DMS 273 (cell line): ENCODE measurements around the gene EPPIN.
"Not testable (repeated sequence)": the region's sequence is repeated elsewhere in the genome, so short reads cannot be mapped to it uniquely, and the experiment has no call there.

Experiments
- DNase-seq: peaks from one replicate; lab custom pipeline; 2025; ENCODE audit not compliant: unreplicated experiment; lab: John Stamatoyannopoulos, UW

The EPPIN gene

GRCh38 chr20:45547206-45547770 is at the start of gene EPPIN:
Gene EPPIN, minus strand, starts transcription at chr20:45547401. Its CDS starts 44 bp downstream, at chr20:45547357.
- no peak for DNase-seq

GRCh38 chr20:45595235-45595634 is 48.0 kb upstream of the EPPIN start:
- DNase-seq: no peak

- DNase-seq: no peak
Observed at GRCh38 chr20:45593498-45593897, 46.3 kb upstream of the EPPIN start.

GRCh38 chr20:45592574-45593189 is 45.5 kb upstream of the EPPIN start:
- DNase-seq: peak; percentile 82

GRCh38 chr20:45589725-45590124 is 42.5 kb upstream of the EPPIN start:
- DNase-seq: no peak

GRCh38 chr20:45588800-45589199 is 41.6 kb upstream of the EPPIN start:
- DNase-seq: no peak

GRCh38 chr20:45585986-45586385 is 38.8 kb upstream of the EPPIN start:
- DNase-seq: not testable (repeated sequence)

GRCh38 chr20:45584294-45584693 is 37.1 kb upstream of the EPPIN start:
- not testable (repeated sequence) for DNase-seq

- DNase-seq: no peak
Observed at GRCh38 chr20:45583502-45583901, 36.3 kb upstream of the EPPIN start.

- DNase-seq: no peak
Observed at GRCh38 chr20:45581702-45582101, 34.5 kb upstream of the EPPIN start.

- DNase-seq: no peak
Observed at GRCh38 chr20:45579184-45579583, 32.0 kb upstream of the EPPIN start, which contains the start of gene WFDC8. Gene WFDC8, minus strand, starts transcription at chr20:45579284. Its CDS starts 37 bp downstream, at chr20:45579247.

GRCh38 chr20:45578231-45578630 is 31.0 kb upstream of the EPPIN start:
- DNase-seq: no peak

- DNase-seq: no peak
Observed at GRCh38 chr20:45576995-45577394, 29.8 kb upstream of the EPPIN start.

GRCh38 chr20:45575931-45576330 is 28.7 kb upstream of the EPPIN start:
- DNase-seq: no peak

- DNase-seq: not testable (repeated sequence)
Observed at GRCh38 chr20:45569650-45570049, 22.4 kb upstream of the EPPIN start.

GRCh38 chr20:45564760-45565276 is 17.6 kb upstream of the EPPIN start:
- DNase-seq: no peak

GRCh38 chr20:45555198-45555597 is 8.0 kb upstream of the EPPIN start:
- DNase-seq: no peak

- no peak for DNase-seq
Observed at GRCh38 chr20:45552456-45552855, 5.3 kb upstream of the EPPIN start.

- DNase-seq: no peak
Observed at GRCh38 chr20:45550765-45551164, 3.6 kb upstream of the EPPIN start.

GRCh38 chr20:45548410-45548809 is 1.2 kb upstream of the EPPIN start:
- DNase-seq: no peak

- DNase-seq: peak; percentile 47
Observed at GRCh38 chr20:45545754-45546453, 1.3 kb downstream of the EPPIN start.

- DNase-seq: no peak
Observed at GRCh38 chr20:45545351-45545750, 1.9 kb downstream of the EPPIN start.
